Psoas muscle (tissue), 8 donors: ENCODE measurements around the gene ANKH. TPM values are rescaled to one million over a fixed set of nuclear protein-coding genes. Genes with fewer than 3 reads are reported as not detected.
"Not testable (repeated sequence)": the region's sequence is repeated elsewhere in the genome, so short reads cannot be mapped to it uniquely, and the experiment has no call there.

Source experiments
- ATAC-seq, 4 donors: fragments of 200-7000 bp; cut with Tn5 transposase; one replicate each; pipeline ENCODE4 v1.9.1; 2020; ENCODE audit warnings: moderate library complexity in 3 of 4, mild to moderate bottlenecking in 2 of 4
- DNase-seq, 2 donors: peaks; one replicate each; pipeline ENCODE4 v3.0.0-alpha.2; 2020
- H3K27ac ChIP-seq: fragments of 200-600 bp; one replicate; pipeline ENCODE4 v1.8.0; 2022
- H3K27me3 ChIP-seq, 3 donors: fragments of 200-600 bp in 1 of 3; one replicate each; pipeline versions ENCODE4 v1.6.1 to v1.8.0; 2013 to 2022; ENCODE audit warnings: low read length in 2 of 3, mild to moderate bottlenecking in 2 of 3, moderate library complexity in 1 of 3; ENCODE audit not compliant: insufficient read depth in 3 of 3
- H3K36me3 ChIP-seq, 2 donors: fragments of 200-600 bp in 1 of 2; one replicate each; pipeline versions ENCODE4 v1.6.1 to v1.8.0; 2013 to 2022; ENCODE audit warnings: low read depth in 1 of 2, mild to moderate bottlenecking in 1 of 2, moderate library complexity in 1 of 2; ENCODE audit not compliant: insufficient read depth in 1 of 2
- H3K4me1 ChIP-seq: fragments of 200-600 bp; one replicate; pipeline ENCODE4 v1.8.0; 2022
- H3K4me3 ChIP-seq: fragments of 200-600 bp; one replicate; pipeline ENCODE4 v1.8.0; 2022; ENCODE audit warnings: mild to moderate bottlenecking
- H3K9me3 ChIP-seq: fragments of 200-600 bp; one replicate; pipeline ENCODE4 v1.8.0; 2022
- CTCF ChIP-seq: fragments of 200-600 bp; IDR thresholded peaks from one replicate; pipeline ENCODE4 v1.8.0; 2022; ENCODE audit warnings: antibody characterized with exemption
- WGBS, 3 donors: extraction: QIAGEN DNeasy Blood & Tissue Kit; methylation state at CpG; one replicate each; pipeline versions ENCODE4 v1.1.6 to v1.1.7; 2013; 5-methylcytosine and 5-hydroxymethylcytosine counted together
- intact Hi-C, 2 donors: fragments of 100-400 bp; cut with DNase I; formaldehyde crosslinking; loops; one replicate each; pipeline versions ENCODE4 v1.11.0 to v1.14.2; 2022
- long read RNA-seq, 2 donors: library from polyadenylated mRNA; unstranded; transcript quantifications; one replicate each; pipeline ENCODE4 v2.0.0, GENCODE V29; 2021
- polyA plus RNA-seq, 3 donors: library from polyadenylated mRNA; stranded (reverse); fragments of 200-250 nt; gene quantifications; one replicate each; pipeline ENCODE4 v1.2.3, GENCODE V29; 2013
- total RNA-seq, 4 donors: library from RNA; stranded (reverse); fragmentation: NEBNext Ultra II Directional in 2 of 4; extraction: Animal tissue kit (Norgen Biotek cat#: 25700) in 2 of 4; gene quantifications; one replicate each; pipeline versions ENCODE4 v1.2.1 to v1.2.4, GENCODE V29; 2021 to 2023
- donor health status: healthy with polysubstance abuse.
- donor health status: DM: no; HTN: no; CAD: no; lungs with moderate emphysema.
- donor health status: Bipolar disorder and iron deficiency.
- donor health status: healthy.
- donor health status: DM: yes; HTN: yes; CAD: no.
- donor health status: DM: no; HTN: no; CAD: no.
- donor health status: DM: no; HTN: no; CAD: no.
- donor health status: DM: yes; HTN: yes; CAD: no.

ANKH gene
- total RNA-seq (10 to 100 TPM; 63.0 to 92.8 (median 76.8) TPM), polyA plus RNA-seq (10 to 100 TPM; 24.0 to 60.6 (median 37.8) TPM)
- long read RNA-seq, donor 1, full-length matches to known transcripts = 31 of 52 reads
- long read RNA-seq, donor 1, partial matches to known transcripts = 11 of 52 reads
- long read RNA-seq, donor 1, other reads (novel, unspliced or antisense) = 10 of 52 reads
- long read RNA-seq, donor 2, full-length matches to known transcripts = 62 of 117 reads
- long read RNA-seq, donor 2, partial matches to known transcripts = 14 of 117 reads
- long read RNA-seq, donor 2, other reads (novel, unspliced or antisense) = 41 of 117 reads

DNA sequence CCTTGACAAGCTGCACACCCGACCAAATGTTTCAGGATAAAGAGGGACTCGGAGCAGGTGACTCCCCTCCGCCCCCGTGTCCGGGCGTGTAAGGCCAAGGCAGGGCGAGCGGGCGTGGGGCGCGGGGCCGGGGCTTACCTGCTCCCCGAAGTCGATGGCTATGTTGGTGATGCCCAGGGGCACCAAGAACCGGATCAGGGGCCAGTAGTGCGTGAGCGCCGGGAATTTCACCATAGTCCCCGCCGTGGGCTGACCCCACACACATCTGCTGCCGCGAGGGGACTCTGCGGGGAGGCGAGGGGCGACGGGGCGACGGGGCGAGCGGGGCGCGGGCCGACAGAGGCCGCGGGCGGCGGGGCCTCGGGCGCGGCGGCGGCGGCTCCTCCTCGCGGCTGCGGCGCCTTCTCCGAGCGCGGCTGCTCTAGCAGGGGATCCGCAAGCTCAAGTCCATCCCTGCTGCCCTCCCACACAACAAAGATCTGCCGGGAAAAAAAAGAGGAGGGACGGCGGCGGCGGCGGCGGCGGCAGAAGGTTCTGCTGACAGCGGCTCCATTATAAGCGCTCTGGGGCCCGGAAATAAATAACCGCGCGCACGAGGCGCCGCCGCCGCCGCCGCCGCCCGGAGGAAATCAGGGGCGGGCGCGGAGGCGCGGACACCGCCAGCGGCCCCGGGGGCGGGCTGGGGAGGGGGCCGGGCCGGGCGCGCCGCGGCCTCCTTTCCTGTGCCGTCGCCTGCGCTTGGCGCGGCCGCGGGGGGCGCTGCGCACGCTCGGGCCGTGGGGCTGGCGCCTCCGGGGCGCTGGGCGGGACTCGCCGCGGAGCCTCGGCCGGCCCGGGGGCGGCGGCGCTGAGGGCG is at the start of gene ANKH:
Gene ANKH, minus strand, starts transcription at position 565 of the 856 bp plus-strand sequence. Its CDS starts 331 bp downstream, at position 234.
- DNase-seq (peak; percentile 85 to 90), ATAC-seq (peak; percentile 85 to 94 (median 89))
- H3K27ac ChIP-seq = peak within 1 kb of the TSS; percentile 90
- no peaks in the 10 kb centered on the region for H3K36me3 ChIP-seq
- intact Hi-C loops = loop anchor here (2.0 to 10.0 kb wide), 6 partner anchors 49 to 184 kb away; no protein-coding TSS in a partner anchor
- H3K27me3 ChIP-seq = no peaks in the 10 kb centered on the region
- WGBS, 3 donors = 0 to 1% (median 1%) methylated on average over 31 to 113 of the region's 115 CpGs
- peak; percentile 40 for TF ChIP-seq CTCF
- H3K9me3 ChIP-seq = no peaks in the 10 kb centered on the region
- peaks cover 7% of the 10 kb centered on the region for H3K4me1 ChIP-seq
- H3K4me3 ChIP-seq = peak within 1 kb of the TSS; percentile 92

DNA sequence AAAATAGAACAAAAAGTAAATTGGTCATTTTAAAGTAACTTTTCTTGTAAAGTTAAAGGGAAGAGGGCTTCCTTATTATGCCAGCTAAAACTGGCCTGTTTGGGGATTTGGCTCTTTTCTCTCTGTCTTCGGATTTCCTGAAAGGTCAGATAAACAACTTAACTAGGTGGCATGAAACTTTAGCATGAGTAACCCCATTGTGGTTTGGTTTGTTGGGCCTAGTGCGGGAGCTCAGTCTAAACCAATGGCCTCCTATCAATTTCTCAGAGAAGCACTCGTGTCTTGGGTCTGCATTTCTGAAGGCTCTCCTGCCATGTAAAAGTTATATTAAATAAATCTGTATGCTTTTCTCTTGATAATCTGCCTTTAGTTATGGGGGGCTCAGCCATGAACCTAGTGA is 48.5 kb upstream of the ANKH start:
- WGBS, 3 donors = 83 to 89% (median 87%) methylated on average over 3 of the region's 3 CpGs
- peaks cover 0 to 2% (median 0%) of the 10 kb centered on the region in 3 donors for H3K27me3 ChIP-seq
- ATAC-seq (no peak), DNase-seq (no peak)
- no peak overlapping the region for H3K27ac ChIP-seq
- H3K4me3 ChIP-seq = no peak overlapping the region
- no peaks in the 10 kb centered on the region for H3K36me3 ChIP-seq
- H3K9me3 ChIP-seq = no peaks in the 10 kb centered on the region
- intact Hi-C loops = no loop called here
- TF ChIP-seq CTCF = no peak
- no peaks in the 10 kb centered on the region for H3K4me1 ChIP-seq

GRCh38 chr5:14919106-14919505 is 47.5 kb upstream of the ANKH start:
- H3K4me3 ChIP-seq, H3K9me3 ChIP-seq, H3K36me3 ChIP-seq, intact Hi-C loops, DNase-seq, H3K4me1 ChIP-seq, H3K27ac ChIP-seq, H3K27me3 ChIP-seq, ATAC-seq: not testable (repeated sequence)
- 88 to 97% (median 92%) methylated on average over 2 of the region's 2 CpGs for WGBS, 3 donors

DNA sequence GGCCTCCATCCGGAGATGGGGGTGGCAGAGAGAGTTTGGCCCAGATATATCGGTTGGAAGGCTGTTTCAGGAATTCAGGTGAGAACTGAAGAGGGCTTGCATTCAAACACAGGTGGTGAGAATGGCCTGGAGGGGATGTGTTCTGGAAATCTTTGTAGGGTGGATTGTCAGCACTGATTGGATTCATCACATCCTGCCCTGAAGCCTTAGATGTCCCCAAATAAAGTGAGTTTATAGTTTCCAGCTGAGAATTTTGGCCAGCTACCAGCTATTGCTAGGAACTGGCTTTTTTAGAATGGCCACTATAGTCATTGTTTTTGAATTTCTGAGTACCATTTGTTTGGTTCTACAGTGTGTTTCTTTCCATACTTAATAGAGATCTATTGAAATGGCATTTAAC is 46.1 kb upstream of the ANKH start:
- 48 to 64% (median 62%) methylated on average over 2 of the region's 2 CpGs for WGBS, 3 donors
- Histone ChIP-seq H3K36me3 (no peaks in the 10 kb centered on the region), H3K4me3 (no peak overlapping the region), H3K27me3 (peaks cover 0 to 2% (median 0%) of the 10 kb centered on the region in 3 donors), H3K9me3 (no peaks in the 10 kb centered on the region), H3K27ac (no peak overlapping the region), H3K4me1 (no peaks in the 10 kb centered on the region)
- TF ChIP-seq CTCF = no peak
- no peak for DNase-seq
- no peak for ATAC-seq
- intact Hi-C loops = no loop called here

GRCh38 chr5:14915291-14915952 is 43.8 kb upstream of the ANKH start:
- ATAC-seq (no peak), DNase-seq (no peak)
- intact Hi-C loops = no loop called here
- Histone ChIP-seq H3K27me3 (no peaks in the 10 kb centered on the region), H3K36me3 (no peaks in the 10 kb centered on the region), H3K4me1 (no peaks in the 10 kb centered on the region), H3K27ac (no peak overlapping the region), H3K9me3 (no peaks in the 10 kb centered on the region), H3K4me3 (no peak overlapping the region)
- no peak for TF ChIP-seq CTCF
- 68 to 77% (median 74%) methylated on average over 10 of the region's 10 CpGs for WGBS, 3 donors
